ENCODE results near the gene ZNF460. TPM values are rescaled to one million over a fixed set of nuclear protein-coding genes. Genes with fewer than 3 reads are reported as not detected.

Gene ZNF460
- total and polyA plus RNA-seq, 2 of the 13 experiments (the other 11 are each of a cell fraction or from before 2014, with no cell fraction given) = 14.5 to 44.8 TPM

GRCh38 chr19:57320180-57321084 lies 40.1 kb downstream of the ZNF460 start, which contains the start of gene ZNF543 (continued):
- TF ChIP-seq, protein P1, sequence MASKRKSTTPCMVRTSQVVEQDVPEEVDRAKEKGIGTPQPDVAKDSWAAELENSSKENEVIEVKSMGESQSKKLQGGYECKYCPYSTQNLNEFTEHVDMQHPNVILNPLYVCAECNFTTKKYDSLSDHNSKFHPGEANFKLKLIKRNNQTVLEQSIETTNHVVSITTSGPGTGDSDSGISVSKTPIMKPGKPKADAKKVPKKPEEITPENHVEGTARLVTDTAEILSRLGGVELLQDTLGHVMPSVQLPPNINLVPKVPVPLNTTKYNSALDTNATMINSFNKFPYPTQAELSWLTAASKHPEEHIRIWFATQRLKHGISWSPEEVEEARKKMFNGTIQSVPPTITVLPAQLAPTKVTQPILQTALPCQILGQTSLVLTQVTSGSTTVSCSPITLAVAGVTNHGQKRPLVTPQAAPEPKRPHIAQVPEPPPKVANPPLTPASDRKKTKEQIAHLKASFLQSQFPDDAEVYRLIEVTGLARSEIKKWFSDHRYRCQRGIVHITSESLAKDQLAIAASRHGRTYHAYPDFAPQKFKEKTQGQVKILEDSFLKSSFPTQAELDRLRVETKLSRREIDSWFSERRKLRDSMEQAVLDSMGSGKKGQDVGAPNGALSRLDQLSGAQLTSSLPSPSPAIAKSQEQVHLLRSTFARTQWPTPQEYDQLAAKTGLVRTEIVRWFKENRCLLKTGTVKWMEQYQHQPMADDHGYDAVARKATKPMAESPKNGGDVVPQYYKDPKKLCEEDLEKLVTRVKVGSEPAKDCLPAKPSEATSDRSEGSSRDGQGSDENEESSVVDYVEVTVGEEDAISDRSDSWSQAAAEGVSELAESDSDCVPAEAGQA (IDR thresholded peaks at IDR 0.05; ENCODE audit: low read depth) = peak; percentile 73; the same call in 1 of the 2 replicates
- TF ChIP-seq, protein P1 (CRISPR knock-in tag; IDR thresholded peaks at IDR 0.05; ENCODE audit: borderline replicate concordance) = no peak
- no peak for TF ChIP-seq CENPT (CRISPR knock-in tag; IDR thresholded peaks at IDR 0.05; ENCODE audit: low read depth)
- TF ChIP-seq ZNF878 (CRISPR knock-in tag; IDR thresholded peaks at IDR 0.05) = 0 out of 2 replicates have a peak, but pooled peaks have one; percentile 30
- TF ChIP-seq TMF1 (CRISPR knock-in tag; IDR thresholded peaks at IDR 0.05; ENCODE audit: low read depth) = no peak
- TF ChIP-seq ZNF788 (CRISPR knock-in tag; IDR thresholded peaks at IDR 0.05; ENCODE audit: borderline replicate concordance) = peak; percentile 65; the same call in 1 of the 2 replicates
- no peak for TF ChIP-seq ZNF496 (CRISPR knock-in tag; IDR thresholded peaks at IDR 0.05; ENCODE audit: insufficient replicate concordance)
- TF ChIP-seq, protein P2, sequence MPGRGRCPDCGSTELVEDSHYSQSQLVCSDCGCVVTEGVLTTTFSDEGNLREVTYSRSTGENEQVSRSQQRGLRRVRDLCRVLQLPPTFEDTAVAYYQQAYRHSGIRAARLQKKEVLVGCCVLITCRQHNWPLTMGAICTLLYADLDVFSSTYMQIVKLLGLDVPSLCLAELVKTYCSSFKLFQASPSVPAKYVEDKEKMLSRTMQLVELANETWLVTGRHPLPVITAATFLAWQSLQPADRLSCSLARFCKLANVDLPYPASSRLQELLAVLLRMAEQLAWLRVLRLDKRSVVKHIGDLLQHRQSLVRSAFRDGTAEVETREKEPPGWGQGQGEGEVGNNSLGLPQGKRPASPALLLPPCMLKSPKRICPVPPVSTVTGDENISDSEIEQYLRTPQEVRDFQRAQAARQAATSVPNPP (CRISPR knock-in tag; IDR thresholded peaks at IDR 0.05) = no peak
- TF ChIP-seq, protein P3, sequence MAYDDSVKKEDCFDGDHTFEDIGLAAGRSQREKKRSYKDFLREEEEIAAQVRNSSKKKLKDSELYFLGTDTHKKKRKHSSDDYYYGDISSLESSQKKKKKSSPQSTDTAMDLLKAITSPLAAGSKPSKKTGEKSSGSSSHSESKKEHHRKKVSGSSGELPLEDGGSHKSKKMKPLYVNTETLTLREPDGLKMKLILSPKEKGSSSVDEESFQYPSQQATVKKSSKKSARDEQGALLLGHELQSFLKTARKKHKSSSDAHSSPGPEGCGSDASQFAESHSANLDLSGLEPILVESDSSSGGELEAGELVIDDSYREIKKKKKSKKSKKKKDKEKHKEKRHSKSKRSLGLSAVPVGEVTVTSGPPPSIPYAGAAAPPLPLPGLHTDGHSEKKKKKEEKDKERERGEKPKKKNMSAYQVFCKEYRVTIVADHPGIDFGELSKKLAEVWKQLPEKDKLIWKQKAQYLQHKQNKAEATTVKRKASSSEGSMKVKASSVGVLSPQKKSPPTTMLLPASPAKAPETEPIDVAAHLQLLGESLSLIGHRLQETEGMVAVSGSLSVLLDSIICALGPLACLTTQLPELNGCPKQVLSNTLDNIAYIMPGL (CRISPR knock-in tag; IDR thresholded peaks at IDR 0.05; ENCODE audit: borderline replicate concordance in 1 of 2, low read depth in 1 of 2) = peak; percentile 69 to 74; a peak in 2 of 4 replicates
- no peak for TF ChIP-seq PPARG (CRISPR knock-in tag; conservative IDR thresholded peaks at IDR 0.05)
- TF ChIP-seq, protein P4, sequence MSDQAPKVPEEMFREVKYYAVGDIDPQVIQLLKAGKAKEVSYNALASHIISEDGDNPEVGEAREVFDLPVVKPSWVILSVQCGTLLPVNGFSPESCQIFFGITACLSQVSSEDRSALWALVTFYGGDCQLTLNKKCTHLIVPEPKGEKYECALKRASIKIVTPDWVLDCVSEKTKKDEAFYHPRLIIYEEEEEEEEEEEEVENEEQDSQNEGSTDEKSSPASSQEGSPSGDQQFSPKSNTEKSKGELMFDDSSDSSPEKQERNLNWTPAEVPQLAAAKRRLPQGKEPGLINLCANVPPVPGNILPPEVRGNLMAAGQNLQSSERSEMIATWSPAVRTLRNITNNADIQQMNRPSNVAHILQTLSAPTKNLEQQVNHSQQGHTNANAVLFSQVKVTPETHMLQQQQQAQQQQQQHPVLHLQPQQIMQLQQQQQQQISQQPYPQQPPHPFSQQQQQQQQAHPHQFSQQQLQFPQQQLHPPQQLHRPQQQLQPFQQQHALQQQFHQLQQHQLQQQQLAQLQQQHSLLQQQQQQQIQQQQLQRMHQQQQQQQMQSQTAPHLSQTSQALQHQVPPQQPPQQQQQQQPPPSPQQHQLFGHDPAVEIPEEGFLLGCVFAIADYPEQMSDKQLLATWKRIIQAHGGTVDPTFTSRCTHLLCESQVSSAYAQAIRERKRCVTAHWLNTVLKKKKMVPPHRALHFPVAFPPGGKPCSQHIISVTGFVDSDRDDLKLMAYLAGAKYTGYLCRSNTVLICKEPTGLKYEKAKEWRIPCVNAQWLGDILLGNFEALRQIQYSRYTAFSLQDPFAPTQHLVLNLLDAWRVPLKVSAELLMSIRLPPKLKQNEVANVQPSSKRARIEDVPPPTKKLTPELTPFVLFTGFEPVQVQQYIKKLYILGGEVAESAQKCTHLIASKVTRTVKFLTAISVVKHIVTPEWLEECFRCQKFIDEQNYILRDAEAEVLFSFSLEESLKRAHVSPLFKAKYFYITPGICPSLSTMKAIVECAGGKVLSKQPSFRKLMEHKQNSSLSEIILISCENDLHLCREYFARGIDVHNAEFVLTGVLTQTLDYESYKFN (CRISPR knock-in tag; conservative IDR thresholded peaks at IDR 0.05) = no peak
- TF ChIP-seq MEIS1 (CRISPR knock-in tag; IDR thresholded peaks at IDR 0.05; ENCODE audit: borderline replicate concordance) = no peak
- TF ChIP-seq ZNF746 (CRISPR knock-in tag; IDR thresholded peaks at IDR 0.05) = no peak
- TF ChIP-seq SIX4 (CRISPR knock-in tag; IDR thresholded peaks at IDR 0.05) = no peak
- no peak for TF ChIP-seq SNRNP70 (IDR thresholded peaks at IDR 0.05; ENCODE audit: low read depth, low read length)
